ENCODE results near the gene KIAA1958. TPM values are rescaled to one million over a fixed set of nuclear protein-coding genes. Genes with fewer than 3 reads are reported as not detected.

KIAA1958 gene
- total and polyA plus RNA-seq, 4 donors: 0.99 to 7.1 (median 3.3) TPM

DNA sequence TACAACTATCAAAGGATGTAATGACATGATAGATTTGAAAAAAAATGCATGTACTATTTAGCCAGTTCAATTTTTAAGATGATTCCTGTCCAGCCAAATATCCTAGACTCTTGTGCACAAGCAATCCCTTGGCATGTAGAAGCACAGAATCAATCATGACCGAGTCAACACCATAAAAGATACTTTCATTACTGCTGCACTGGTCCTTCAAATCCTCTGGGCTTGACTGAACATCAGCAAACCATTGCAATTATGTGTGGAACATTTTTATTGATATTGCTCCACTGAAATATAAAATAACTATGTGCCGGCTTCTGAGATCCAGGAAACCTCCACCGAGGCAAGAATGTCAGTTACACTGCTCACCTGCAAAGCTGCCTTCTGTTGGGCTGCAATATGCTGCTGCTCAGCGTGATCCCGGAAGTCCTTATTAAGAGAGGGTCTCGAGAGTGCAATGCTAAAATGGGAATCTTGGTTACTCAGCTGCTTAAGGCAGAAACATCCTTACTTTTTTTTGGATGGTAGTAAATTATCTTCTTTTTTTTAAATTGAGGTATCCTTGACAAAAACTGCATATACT lies 202.6 kb downstream of the KIAA1958 start:
- Histone ChIP-seq H3K9me3 (ENCODE audit: control insufficient read depth in 4 of 4, low read length in 3 of 4) (no peaks in the 10 kb centered on the region), H3K36me3 (ENCODE audit: control insufficient read depth in 4 of 4, insufficient read depth in 3 of 4, low read depth in 1 of 4, low read length in 3 of 4) (peaks cover 0 to 35% (median 14%) of the 10 kb centered on the region in 4 donors), H3K4me3 (ENCODE audit: low read depth in 1 of 3, low read length in 3 of 3) (no peak overlapping the region), H3K9ac (ENCODE audit: low read depth in 1 of 2, low read length in 2 of 2) (no peak overlapping the region), H3K4me1 (ENCODE audit: control insufficient read depth in 4 of 4, insufficient read depth in 4 of 4, low read length in 3 of 4) (no peaks in the 10 kb centered on the region), H3K27ac (ENCODE audit: low read depth in 1 of 2, low read length in 2 of 2) (no peak overlapping the region), H3K27me3 (ENCODE audit: control insufficient read depth in 4 of 4, insufficient read depth in 4 of 4, low read length in 3 of 4) (no peaks in the 10 kb centered on the region)
- TF ChIP-seq GABPA (IDR thresholded peaks at IDR 0.05 in 1 of 2, conservative IDR thresholded peaks at IDR 0.05 in 1 of 2): no peak
- TF ChIP-seq, protein P1, sequence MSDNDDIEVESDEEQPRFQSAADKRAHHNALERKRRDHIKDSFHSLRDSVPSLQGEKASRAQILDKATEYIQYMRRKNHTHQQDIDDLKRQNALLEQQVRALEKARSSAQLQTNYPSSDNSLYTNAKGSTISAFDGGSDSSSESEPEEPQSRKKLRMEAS (IDR thresholded peaks at IDR 0.05): no peak
- no peak for DNase-seq (ENCODE audit: low spot score)
- 95% methylated on average over 6 of the region's 6 CpGs for WGBS

DNA sequence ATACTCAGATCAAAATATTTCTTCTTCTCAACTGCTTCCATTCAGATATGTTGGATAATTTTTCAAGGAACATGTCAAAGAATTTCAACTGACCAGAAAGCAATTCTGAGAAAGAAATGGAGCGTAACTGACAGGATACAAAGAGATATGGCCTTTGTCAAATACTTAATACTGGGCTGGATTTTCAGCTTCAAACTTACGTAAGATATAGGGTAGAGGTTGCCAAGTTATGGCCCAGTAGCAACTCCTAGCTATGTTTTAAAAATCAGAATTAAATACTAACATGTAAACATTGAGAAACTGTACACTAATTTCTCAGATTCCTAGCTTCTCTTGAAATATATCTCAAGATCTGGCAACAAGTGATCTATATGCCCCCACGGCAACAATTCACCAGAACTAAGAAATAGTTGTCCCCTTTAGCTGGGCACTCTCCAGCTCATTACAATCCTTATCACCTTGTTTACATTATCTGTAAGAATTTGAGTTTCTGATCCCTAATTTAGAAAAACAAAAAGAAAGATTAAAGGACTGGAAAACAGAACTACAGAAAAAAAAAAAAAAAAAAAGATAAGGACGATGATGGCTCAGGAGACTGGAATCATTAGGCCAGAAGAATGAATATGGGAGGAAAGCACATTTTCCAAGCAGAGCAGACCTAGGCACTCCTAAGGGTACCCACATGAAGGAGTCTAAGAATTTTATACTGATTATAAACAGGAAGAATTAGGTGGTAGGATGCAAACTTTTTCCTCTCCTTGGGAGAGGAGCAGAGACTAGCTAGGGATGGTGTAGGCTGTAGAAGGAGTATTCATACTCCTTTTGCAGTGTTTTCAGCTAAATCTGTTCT lies 208.3 kb downstream of the KIAA1958 start:
- DNase-seq (ENCODE audit: low spot score): no peak
- H3K27me3 ChIP-seq (ENCODE audit: control insufficient read depth in 4 of 4, insufficient read depth in 4 of 4, low read length in 3 of 4): no peaks in the 10 kb centered on the region
- no peaks in the 10 kb centered on the region for H3K9me3 ChIP-seq (ENCODE audit: control insufficient read depth in 4 of 4, low read length in 3 of 4)
- H3K9ac ChIP-seq (ENCODE audit: low read depth in 1 of 2, low read length in 2 of 2): no peak overlapping the region
- no peaks in the 10 kb centered on the region for H3K4me1 ChIP-seq (ENCODE audit: control insufficient read depth in 4 of 4, insufficient read depth in 4 of 4, low read length in 3 of 4)
- WGBS: 87% methylated on average over 4 of the region's 4 CpGs
- no peak overlapping the region for H3K27ac ChIP-seq (ENCODE audit: low read depth in 1 of 2, low read length in 2 of 2)
- TF ChIP-seq EGR1 (IDR thresholded peaks at IDR 0.05; ENCODE audit: low read depth in 2 of 2) (no peak), FOXA1 (IDR thresholded peaks at IDR 0.05) (no peak), REST (IDR thresholded peaks at IDR 0.05) (no peak), HNF4G (IDR thresholded peaks at IDR 0.05) (no peak), YY1 (IDR thresholded peaks at IDR 0.05) (no peak), TAF1 (conservative IDR thresholded peaks at IDR 0.05) (no peak), GABPA (IDR thresholded peaks at IDR 0.05 in 1 of 2, conservative IDR thresholded peaks at IDR 0.05 in 1 of 2) (no peak), HNF4A (conservative IDR thresholded peaks at IDR 0.05) (no peak), ATF3 (IDR thresholded peaks at IDR 0.05) (no peak), CTCF (IDR thresholded peaks at IDR 0.05; ENCODE audit: low read depth, low read length, missing input control) (no peak), RAD21 (IDR thresholded peaks at IDR 0.05) (no peak), RXRA (IDR thresholded peaks at IDR 0.05) (no peak), NR2F2 (IDR thresholded peaks at IDR 0.05) (no peak), JUND (IDR thresholded peaks at IDR 0.05) (no peak), SP1 (IDR thresholded peaks at IDR 0.05) (no peak), FOXA2 (IDR thresholded peaks at IDR 0.05) (no peak), ZBTB33 (IDR thresholded peaks at IDR 0.05) (no peak)
- TF ChIP-seq, protein P1 (IDR thresholded peaks at IDR 0.05): no peak
- no peak overlapping the region for H3K4me3 ChIP-seq (ENCODE audit: low read depth in 1 of 3, low read length in 3 of 3)
- peaks cover 2 to 27% (median 10%) of the 10 kb centered on the region in 4 donors for H3K36me3 ChIP-seq (ENCODE audit: control insufficient read depth in 4 of 4, insufficient read depth in 3 of 4, low read depth in 1 of 4, low read length in 3 of 4)

Data from liver (tissue), 9 donors.